Neutrophil (primary cell): Measurements from ENCODE around the gene VEGFC.

Source experiments
- H3K27ac ChIP-seq: fragments of 200-600 bp; sonication (generic); 2 replicates; pipeline ENCODE4 v1.5.1; 2016; ENCODE audit warnings: mild to moderate bottlenecking, moderate library complexity
- H3K27me3 ChIP-seq: fragments of 200-600 bp; sonication (generic); 2 replicates; pipeline ENCODE4 v1.6.0; 2016; ENCODE audit warnings: mild to moderate bottlenecking
- H3K36me3 ChIP-seq: fragments of 200-600 bp; sonication (generic); 2 replicates; pipeline ENCODE4 v1.5.1; 2017
- H3K4me1 ChIP-seq, 2 experiments: fragments of 200-600 bp in 1 of 2; sonication (generic) in 1 of 2; 1 replicate in 1 of 2; 2 replicates in 1 of 2; pipeline versions ENCODE4 v1.5.1 to v1.6.1; 2013 to 2016; ENCODE audit warnings: low read depth in 1 of 2, low read length in 1 of 2, mild to moderate bottlenecking in 1 of 2, moderate library complexity in 1 of 2; ENCODE audit not compliant: control insufficient read depth in 1 of 2, insufficient read depth in 1 of 2
- H3K4me3 ChIP-seq, 2 experiments: fragments of 200-600 bp in 1 of 2; sonication (generic) in 1 of 2; 1 replicate in 1 of 2; 2 replicates in 1 of 2; pipeline ENCODE4 v1.5.1; 2013 to 2016; ENCODE audit warnings: low read depth in 1 of 2, low read length in 1 of 2, mild to moderate bottlenecking in 1 of 2, moderate library complexity in 1 of 2
- H3K9me3 ChIP-seq: fragments of 200-600 bp; sonication (generic); 2 replicates; pipeline ENCODE4 v1.5.1; 2016
- CTCF ChIP-seq: fragments of 200-600 bp; sonication (generic); IDR thresholded peaks from 2 replicates; pipeline ENCODE4 v1.5.1; 2016; ENCODE audit warnings: antibody characterized with exemption

Gene VEGFC

GRCh38 chr4:176680668-176681180 is 112.0 kb downstream of the VEGFC start:
- no peaks in the 10 kb centered on the region for H3K4me1 ChIP-seq
- TF ChIP-seq CTCF = no peak
- H3K36me3 ChIP-seq = no peaks in the 10 kb centered on the region
- no peaks in the 10 kb centered on the region for H3K9me3 ChIP-seq
- no peaks in the 10 kb centered on the region for H3K27me3 ChIP-seq
- no peak overlapping the region for H3K4me3 ChIP-seq
- H3K27ac ChIP-seq = no peak overlapping the region

- H3K4me3 ChIP-seq = no peak overlapping the region
- no peaks in the 10 kb centered on the region for H3K36me3 ChIP-seq
- no peaks in the 10 kb centered on the region for H3K27me3 ChIP-seq
- H3K9me3 ChIP-seq = no peaks in the 10 kb centered on the region
- H3K27ac ChIP-seq = no peak overlapping the region
- TF ChIP-seq CTCF = no peak
- H3K4me1 ChIP-seq = no peaks in the 10 kb centered on the region
Observed at GRCh38 chr4:176676901-176677300, 115.8 kb downstream of the VEGFC start.

GRCh38 chr4:176675810-176676209 is 116.9 kb downstream of the VEGFC start:
- H3K4me3 ChIP-seq = no peak overlapping the region
- no peak for TF ChIP-seq CTCF
- no peaks in the 10 kb centered on the region for H3K4me1 ChIP-seq
- H3K9me3 ChIP-seq = no peaks in the 10 kb centered on the region
- H3K27ac ChIP-seq = no peak overlapping the region
- no peaks in the 10 kb centered on the region for H3K36me3 ChIP-seq
- H3K27me3 ChIP-seq = no peaks in the 10 kb centered on the region

GRCh38 chr4:176671532-176671931 is 121.2 kb downstream of the VEGFC start:
- no peak for TF ChIP-seq CTCF
- no peaks in the 10 kb centered on the region for H3K36me3 ChIP-seq
- no peaks in the 10 kb centered on the region for H3K9me3 ChIP-seq
- H3K27ac ChIP-seq = no peak overlapping the region
- H3K4me3 ChIP-seq = no peak overlapping the region
- H3K27me3 ChIP-seq = no peaks in the 10 kb centered on the region
- no peaks in the 10 kb centered on the region for H3K4me1 ChIP-seq

- H3K27me3 ChIP-seq = no peaks in the 10 kb centered on the region
- no peak overlapping the region for H3K4me3 ChIP-seq
- no peaks in the 10 kb centered on the region for H3K9me3 ChIP-seq
- no peak overlapping the region for H3K27ac ChIP-seq
- H3K4me1 ChIP-seq = no peaks in the 10 kb centered on the region
- H3K36me3 ChIP-seq = no peaks in the 10 kb centered on the region
- TF ChIP-seq CTCF = no peak
Observed at GRCh38 chr4:176668324-176668723, 124.4 kb downstream of the VEGFC start.

- H3K27ac ChIP-seq = no peak overlapping the region
Observed at GRCh38 chr4:176664964-176665363, 127.8 kb downstream of the VEGFC start.

More at GRCh38 chr4:176664964-176665363, 127.8 kb downstream of the VEGFC start:
- Histone ChIP-seq H3K36me3 (no peaks in the 10 kb centered on the region), H3K4me1 (no peaks in the 10 kb centered on the region), H3K4me3 (no peak overlapping the region), H3K27me3 (no peaks in the 10 kb centered on the region), H3K9me3 (no peaks in the 10 kb centered on the region)
- TF ChIP-seq CTCF = no peak
